ENCODE data around the gene PASK. TPM values are rescaled to one million over a fixed set of nuclear protein-coding genes. Genes with fewer than 3 reads are reported as not detected.

The PASK gene
- total RNA-seq, 1 donor from 2014 or later = 8.1 TPM

DNA sequence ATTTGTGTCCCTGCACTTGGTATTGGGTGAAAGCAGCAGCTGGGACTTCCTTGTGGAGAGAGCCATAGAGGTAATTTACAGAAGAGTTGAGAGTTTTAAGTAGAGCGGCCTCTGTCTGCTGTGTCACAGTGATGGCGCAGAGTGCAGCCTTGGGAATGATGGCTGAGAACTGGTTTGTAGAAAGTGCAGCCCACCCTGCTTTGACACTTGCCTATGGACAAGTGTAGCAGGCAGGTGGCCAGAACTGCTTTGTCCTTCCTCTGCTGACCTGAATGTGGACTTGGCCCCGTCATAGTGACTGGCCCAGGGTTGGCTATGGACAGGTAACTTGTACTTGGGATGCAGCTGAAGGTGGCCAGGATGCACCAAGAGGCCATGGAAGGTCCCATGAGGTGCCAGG is 32.9 kb upstream of the PASK start:
- no peak for DNase-seq (ENCODE audit: extremely low read depth, low read depth, low spot score)

DNA sequence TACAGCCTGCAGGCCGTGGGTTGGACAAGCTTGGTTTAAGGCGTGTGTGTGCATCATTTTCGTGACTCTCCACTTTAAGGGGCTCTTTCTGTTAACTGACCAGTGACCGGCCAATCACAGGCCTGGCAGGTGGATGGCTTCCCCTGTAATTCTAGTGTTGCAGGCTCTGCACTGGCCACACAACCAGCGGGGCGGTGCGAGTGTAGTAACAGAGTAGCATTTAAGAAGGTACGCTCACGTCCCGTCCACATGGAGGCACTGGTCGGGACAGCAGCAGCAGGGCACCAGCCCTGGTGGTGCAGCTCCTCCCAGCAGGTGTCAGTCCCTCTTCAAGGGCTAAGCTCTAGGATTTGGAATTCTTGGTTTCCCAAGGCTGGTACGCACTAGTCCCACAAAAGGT is 31.2 kb upstream of the PASK start:
- no peak for DNase-seq (ENCODE audit: extremely low read depth, low read depth, low spot score)

DNA sequence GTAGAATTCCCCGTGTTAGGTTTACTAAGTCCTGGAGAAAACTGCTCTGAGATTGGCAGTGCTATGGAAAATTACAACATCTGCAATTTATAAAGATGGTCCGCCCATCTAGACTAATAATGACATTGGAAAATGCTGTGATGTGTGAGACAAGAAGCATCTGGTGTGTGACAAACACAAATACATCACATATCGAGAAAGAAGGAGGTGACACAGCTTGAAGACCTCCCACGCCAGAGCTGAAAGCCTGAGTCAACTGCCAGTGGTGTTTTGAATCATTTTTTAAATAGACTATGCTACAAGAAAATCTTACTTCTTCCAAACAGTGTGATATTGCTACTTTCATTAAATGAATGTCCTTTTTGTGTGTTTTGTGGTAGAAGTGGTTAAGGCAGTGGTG is 30.6 kb upstream of the PASK start:
- no peak for DNase-seq (ENCODE audit: extremely low read depth, low read depth, low spot score)

DNA sequence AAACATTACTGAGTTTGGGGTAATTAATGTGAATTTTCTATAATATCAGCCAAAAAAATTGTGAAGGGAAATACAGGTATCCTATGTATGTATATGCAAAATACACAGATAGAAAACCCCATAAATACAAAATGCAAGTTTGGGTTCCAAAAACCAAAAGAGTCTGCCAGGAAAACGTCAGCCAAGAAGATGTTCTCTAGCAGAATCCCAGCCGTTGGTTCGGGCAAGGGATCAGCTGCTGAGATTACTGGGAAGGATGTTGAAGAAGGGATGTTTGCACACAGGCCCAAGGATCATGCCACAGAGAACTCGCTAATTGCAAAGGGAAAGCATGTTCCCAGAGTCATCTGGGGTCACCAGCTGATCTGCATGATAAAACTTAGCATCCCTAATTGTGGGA is 29.7 kb upstream of the PASK start:
- no peak for DNase-seq (ENCODE audit: extremely low read depth, low read depth, low spot score)

DNA sequence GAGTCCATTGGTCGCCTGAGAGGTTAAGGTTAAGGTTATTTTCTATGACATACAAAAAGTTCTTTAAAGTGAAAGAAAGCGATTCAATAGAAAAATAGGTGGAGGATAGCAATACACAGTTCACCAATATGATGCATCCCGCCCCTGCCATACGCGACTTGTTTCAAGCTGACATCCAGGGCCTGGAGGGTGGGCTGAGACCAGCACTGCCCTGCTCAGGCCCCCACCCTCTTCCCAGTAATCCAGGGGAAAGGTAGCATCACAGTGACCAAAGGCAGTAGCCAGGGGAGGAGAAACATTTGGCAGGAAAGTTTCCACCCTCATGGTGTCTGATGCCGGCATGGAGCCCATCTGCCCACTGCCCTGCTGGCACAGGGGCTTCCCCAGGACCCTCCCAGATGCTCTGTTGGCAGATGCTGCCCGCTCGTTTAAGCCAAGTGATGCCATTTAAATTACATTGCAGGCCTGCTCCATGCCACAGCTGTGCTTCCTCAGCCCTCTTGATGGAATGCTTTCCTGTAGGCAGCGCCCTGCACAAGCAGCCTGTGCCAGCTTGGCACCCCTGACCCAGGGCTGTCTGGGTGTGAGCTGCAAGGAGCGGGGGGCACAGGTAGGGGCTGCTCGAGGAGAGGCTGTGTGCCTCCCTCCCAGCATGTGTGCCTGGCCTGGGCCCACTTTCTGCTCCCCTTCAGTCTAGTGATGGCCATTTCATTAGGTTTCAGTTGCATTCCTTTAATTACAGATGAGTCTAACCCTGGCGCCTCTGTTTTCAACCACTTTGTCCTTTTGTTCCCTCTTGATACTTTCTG is 28.5 kb upstream of the PASK start:
- no peak for DNase-seq (ENCODE audit: extremely low read depth, low read depth, low spot score)

DNA sequence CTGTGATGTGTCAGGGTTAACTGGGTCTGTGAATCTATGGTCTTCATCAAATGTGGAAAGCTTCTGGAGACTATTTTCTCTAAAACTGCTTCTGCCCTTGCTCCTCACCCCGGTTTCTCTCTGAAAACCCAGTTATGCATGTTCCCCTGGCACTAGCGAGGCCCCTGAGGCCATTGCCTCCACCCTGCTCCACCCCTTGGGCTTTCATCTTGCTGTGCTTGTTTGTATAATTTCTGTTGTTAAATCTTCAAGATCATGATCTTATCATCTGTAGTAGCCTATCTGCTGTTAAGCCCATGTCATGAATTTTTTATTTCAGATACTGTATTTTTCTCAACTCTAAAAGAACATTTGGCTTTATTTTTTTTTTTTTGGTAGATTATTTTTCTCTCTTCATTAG is 24.3 kb upstream of the PASK start:
- no peak for DNase-seq (ENCODE audit: extremely low read depth, low read depth, low spot score)

DNA sequence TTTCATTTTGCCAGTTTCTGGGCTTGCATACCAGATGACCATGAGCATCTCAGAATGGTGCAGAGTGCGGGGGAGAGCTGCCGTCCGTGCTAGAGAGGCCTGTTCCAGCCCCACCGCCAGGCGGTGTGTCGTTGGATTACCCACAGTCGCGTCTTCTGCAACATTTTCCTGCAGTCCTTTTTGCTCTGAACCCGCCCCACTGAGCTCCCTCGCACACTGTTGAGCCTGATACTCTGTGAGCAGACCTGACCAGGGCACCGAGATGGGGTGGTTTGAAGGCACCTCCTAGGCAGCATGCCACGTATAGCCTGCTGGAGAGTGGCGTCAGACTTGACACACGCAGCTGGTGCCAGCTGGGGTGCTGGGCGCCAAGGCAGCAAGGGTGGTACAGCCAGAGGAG is 19.1 kb upstream of the PASK start:
- DNase-seq (ENCODE audit: extremely low read depth, low read depth, low spot score) = no peak

DNA sequence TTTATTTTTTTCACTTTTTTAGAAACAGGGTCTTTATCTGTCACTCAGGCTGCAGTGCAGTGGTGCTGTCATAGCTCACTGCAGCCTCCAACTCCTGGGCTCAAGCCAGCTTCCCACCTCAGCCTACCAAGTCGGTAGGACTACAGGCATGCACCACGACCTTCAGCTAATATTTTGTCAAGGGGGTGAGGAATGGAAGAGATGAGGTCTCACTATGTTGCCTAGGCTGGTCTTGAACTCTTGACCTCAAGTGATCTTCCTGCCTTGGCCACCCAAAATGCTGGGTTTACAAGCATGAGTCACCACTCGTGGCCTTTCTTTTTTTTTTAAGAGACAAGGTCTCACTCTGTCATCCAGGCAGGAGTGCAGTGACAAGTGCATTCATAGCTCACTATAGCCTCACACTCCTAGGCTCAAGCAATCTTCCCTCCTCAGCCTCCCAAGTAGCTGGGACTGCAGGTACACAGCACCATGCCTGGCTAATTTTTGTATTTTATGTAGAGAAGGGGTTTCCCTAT is 14.4 kb upstream of the PASK start:
- no peak for DNase-seq (ENCODE audit: extremely low read depth, low read depth, low spot score)

DNA sequence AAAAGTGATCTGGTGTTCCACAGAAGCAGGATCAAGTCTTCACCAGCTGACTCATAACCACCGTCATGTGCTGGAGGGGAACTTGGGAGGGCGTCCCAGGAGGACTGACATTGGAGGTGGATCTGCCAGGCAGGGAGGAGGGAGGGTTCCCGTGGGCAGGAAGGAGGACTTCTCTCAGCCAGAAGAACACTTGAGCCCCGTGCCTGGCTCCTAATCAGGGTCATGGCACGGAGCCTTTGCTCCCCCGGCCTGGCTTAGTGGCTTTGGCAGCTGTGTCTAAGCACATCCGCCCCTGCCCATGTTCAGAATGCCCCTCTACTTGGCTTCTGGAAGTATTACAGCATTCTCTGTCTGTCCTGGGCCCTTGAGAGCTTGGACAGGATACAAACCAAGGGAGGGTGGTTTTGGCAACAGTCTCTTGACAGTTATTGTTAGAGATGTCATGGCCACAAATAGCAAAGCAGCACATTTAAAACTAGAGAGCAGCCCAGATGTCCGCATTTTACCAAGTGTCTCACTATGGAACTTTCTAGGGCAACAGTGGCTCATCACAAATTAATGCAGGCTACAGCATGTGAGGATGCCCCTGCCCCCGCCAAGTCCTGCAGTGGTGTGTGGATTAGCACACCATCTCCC is 12.5 kb upstream of the PASK start:
- DNase-seq (ENCODE audit: extremely low read depth, low read depth, low spot score) = no peak

DNA sequence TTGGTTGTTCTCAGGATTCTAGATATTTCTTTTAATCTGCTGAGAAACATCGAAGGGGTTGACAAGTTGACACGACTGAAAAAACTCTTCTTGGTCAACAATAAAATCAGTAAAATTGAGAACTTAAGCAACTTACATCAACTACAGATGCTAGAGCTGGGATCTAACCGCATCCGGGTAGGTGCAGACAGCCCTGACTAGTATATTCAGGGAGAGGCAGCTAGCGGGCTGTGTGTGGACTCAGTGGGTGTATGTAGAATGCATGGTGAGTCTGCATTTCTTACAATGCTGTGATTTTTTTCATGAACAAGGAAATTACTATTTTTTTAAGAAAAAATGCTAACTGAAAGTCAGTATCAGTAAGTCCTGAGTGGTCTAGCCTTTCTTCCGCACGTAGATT is 11.0 kb upstream of the PASK start:
- no peak for DNase-seq (ENCODE audit: extremely low read depth, low read depth, low spot score)

DNA sequence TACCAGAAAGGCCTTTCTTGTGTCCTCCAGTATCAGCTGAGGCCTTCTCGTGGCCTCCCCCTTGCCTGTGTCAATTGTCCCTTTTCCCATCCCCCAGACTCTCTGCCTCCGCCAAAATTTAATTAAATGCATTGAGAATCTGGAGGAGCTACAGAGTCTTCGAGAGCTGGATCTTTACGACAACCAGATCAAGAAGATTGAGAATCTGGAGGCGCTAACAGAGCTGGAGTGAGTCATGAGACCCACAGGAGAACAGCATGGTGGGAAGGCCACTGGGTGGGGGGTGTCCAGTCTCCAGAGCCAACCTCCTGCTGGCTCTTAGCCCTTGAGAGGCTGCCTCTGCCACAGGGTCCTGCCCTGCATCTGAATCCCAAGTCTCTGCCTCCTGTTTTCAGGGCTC is 9.8 kb upstream of the PASK start:
- DNase-seq (ENCODE audit: extremely low read depth, low read depth, low spot score) = no peak

DNA sequence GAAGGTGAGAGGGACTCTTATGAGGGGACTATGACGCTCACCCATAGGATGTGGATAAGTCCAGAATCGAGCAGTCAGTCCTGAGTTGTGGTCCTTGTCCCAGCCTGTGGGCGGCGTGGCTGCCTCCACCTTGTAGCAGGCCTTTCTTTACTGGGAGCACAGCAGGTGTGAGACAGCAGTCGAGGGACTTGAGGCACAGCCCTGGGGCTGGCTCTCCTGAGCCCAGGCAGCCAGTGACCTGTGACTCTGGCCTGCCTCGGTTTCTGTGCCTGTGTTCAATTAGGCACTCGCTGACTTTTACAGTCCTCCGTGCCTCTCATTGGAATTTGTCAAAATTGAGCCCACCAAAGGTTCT is 9.3 kb upstream of the PASK start:
- no peak for DNase-seq (ENCODE audit: extremely low read depth, low read depth, low spot score)

DNA sequence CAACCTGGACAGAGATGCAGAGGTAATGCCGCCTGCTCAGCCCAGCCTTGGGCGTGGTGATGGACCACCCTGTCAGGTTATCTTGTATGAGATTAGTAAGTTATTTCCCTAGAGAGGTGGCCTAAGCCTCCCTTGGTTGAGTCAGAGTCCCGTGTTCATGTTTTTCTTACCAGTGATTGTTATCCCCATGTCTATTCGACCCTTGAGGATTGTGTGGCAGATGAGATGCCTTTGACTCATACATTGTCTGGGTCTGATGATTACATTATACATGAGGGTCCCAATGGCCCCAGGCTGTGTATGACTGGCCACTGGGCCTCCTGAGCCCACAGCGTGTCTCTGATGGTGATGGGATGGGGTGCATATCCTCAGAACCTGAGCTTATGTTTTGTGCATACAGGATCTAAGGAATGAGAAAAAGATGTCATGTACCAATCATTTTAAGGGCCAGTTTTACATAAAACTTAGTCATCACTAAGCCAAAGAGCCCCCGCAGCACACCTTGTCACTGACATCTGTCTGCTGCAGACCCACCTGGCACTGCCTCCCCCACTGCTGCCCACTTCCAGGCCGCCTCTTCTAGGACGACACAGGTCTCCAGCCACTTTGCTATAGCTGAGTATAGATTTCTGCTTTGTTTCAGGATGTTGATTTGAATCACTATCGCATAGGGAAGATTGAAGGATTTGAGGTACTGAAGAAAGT is 8.7 kb upstream of the PASK start:
- DNase-seq (ENCODE audit: extremely low read depth, low read depth, low spot score) = no peak

DNA sequence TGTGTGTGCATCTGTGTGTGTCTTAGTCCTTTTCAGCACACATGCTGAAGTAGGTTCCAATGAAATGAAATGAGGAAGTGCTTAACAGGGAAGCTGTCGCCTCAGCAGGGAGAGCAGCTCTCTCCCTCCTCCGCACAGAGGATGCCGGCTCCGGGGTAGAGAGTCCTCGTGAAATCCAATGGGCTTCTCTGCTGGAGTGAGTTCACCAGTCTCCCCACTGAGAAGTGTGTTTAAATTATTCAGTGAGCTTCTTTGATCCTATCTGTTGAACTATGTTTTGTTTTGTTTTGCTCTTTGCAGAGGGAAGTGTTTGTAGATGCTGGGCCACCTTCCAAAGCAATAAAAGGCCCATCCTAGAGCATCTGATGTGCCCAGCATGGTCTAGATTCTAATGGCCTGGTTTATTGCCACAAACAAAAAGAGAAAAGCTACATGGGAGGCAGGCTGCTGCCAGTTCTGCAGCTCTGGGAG is 7.7 kb upstream of the PASK start:
- DNase-seq (ENCODE audit: extremely low read depth, low read depth, low spot score) = no peak

DNA sequence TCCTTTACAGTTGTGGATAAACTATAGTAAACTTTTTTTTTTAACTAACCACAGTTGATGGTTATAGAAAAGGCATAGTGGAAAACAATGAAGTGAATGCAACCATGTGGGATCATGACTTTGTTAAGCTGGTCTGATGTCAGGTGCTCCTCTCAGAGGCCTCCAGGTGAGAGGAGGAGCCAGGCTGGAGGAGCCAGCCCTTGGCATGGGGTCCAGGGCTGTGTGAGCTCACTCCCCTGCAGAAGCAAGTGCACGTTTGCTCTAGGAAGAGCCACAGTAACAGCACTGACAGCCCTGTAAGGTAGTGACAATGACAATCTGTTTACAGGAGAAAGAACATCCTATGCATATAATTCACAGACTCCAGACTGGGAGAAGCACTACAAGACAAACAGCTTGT is 6.7 kb upstream of the PASK start:
- no peak for DNase-seq (ENCODE audit: extremely low read depth, low read depth, low spot score)

DNA sequence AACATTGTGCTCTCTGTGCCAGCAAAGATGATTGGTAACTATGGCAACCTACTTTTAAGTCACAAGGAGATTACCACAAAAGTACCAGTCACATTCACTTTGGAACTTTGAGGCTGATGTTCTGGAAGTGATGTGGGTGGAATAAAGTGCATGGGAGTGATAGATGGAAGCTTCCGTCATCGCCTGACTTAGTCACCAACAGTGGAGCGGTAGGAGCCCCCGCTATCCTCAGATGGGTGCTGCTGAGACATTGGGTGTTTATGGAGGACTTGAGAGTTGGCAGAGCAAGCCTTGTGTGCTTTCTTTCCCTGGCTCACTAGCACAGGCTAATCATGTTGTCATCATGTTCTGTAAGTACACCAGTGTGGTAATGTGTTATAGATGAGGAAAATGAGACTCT is 5.6 kb upstream of the PASK start:
- DNase-seq (ENCODE audit: extremely low read depth, low read depth, low spot score) = no peak

DNA sequence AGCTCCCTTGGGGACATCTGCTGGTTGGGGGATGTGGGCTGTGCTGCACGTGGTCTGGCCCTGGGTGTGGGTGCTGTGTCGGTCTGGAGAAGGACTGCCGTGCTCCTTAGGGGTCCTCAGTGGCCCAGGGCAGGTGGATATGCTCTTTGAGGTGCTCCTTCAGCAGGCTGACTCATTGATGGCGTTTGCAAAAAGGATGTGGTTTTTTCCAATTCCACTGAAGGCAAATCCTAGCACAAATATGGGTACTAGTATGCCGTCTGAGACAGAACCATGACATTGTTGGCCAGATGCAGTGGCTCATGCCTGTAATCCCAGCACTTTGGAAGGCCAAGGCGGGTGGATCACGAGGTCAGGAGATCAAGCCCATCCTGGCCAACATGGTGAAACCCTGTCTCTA is 4.3 kb upstream of the PASK start:
- DNase-seq (ENCODE audit: extremely low read depth, low read depth, low spot score) = no peak

DNA sequence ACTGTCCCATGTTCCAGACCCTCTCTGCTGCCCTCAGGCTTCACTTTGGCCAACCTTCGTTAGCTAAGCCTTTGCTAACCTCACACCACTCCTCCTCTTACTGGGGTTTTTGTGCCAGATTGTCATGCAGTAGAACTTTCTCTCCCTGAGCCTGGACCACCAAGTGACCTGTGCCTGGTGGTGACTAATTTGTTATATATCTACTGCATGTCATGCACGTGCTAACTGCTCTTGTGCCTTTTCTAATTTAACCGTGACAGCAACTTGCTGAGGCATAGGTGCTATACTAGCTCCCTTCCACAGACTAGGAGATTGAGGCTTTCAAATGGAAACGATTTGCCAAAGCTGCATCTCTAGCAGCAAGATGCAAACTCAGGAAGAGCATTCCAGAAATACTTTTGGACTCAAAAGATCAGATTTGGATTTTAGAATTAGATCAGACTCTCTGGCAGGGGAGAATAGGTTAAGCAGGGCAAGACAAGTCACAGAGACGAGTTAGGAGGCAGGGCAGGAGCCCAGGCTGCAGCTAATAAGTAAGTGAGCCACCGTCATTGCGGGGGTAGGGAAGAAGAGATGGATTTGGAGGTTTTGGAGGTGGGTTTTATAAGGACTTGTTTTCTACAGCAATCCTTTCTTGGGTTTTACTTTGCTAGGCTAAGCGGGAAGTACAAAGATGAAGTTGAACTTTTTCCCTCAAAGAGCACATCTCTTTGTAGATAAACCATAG is 2.8 kb upstream of the PASK start:
- DNase-seq (ENCODE audit: extremely low read depth, low read depth, low spot score) = no peak

DNA sequence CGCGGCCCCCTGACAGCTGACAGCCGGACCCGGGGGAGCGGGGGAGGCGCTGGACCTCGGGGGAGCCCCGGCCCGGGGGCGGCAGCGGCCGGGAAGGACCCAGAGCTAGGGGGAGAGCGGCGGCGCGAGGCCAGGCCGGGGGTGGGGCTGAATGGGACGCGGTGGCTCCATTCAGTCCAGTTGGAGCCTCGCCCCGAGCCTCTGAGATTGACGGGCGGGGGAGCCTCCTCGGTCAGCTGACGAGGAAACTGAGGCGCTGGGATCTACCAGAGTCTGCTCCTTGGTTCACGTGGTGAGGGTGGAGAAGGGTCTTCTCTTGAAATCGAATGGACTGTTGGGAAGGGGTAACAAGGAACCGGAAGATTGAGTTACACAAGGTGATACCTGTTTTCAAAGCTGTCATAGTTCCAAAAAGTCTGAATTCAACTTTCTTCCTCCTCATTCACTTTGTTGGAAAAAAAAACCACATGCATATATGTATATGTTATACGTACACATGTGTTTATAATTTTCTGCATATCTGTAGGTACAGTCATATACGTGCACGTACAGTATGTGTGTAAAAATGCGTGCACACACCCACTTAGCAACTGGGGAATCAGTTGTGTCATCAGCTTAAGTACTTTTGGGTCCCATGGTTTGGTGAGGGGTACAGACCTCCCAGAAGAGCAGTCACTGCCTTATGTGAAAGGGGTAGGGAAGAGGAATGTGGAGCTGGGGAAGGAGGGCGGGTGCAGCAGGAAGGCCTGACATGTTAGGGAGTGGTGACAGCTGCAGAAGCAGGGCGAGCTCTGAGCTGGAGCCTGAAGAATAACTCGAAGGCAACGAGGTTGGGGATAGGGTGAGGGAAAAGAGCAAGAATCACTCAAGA is 1.6 kb upstream of the PASK start:
- no peak for DNase-seq (ENCODE audit: extremely low read depth, low read depth, low spot score)

Data from glomerular endothelial cell (primary cell).